Trophoblast cell (in vitro differentiated cells and primary cell): Measurements from ENCODE around the gene MUC6.

Source experiments
- DNase-seq, 2 donors: peaks; one replicate each; pipeline ENCODE4 v3.0.0-alpha.2; 2016
- H2AFZ ChIP-seq: 2 replicates; pipeline ENCODE4 v1.6.1; 2013; ENCODE audit warnings: low read length, moderate library complexity, mild to moderate bottlenecking; ENCODE audit not compliant: insufficient read depth, poor library complexity
- H2AK5ac ChIP-seq: 2 replicates; pipeline ENCODE4 v1.6.1; 2013; ENCODE audit warnings: mild to moderate bottlenecking, low read length
- H2BK120ac ChIP-seq: 2 replicates; pipeline ENCODE4 v1.6.1; 2013; ENCODE audit warnings: low read length, mild to moderate bottlenecking, moderate library complexity; ENCODE audit not compliant: insufficient read depth, poor library complexity
- H2BK12ac ChIP-seq: 2 replicates; pipeline ENCODE4 v1.6.1; 2013; ENCODE audit warnings: mild to moderate bottlenecking, low read length, moderate library complexity
- H2BK5ac ChIP-seq: 2 replicates; pipeline ENCODE4 v1.6.1; 2013; ENCODE audit warnings: low read length, low read depth, moderate library complexity, mild to moderate bottlenecking; ENCODE audit not compliant: poor library complexity
- H3K14ac ChIP-seq: 2 replicates; pipeline ENCODE4 v1.6.1; 2013; ENCODE audit warnings: mild to moderate bottlenecking, low read length
- H3K18ac ChIP-seq: 2 replicates; pipeline ENCODE4 v1.6.1; 2013; ENCODE audit warnings: mild to moderate bottlenecking, low read length
- H3K23ac ChIP-seq: 2 replicates; pipeline ENCODE4 v1.6.1; 2013; ENCODE audit warnings: low read length
- H3K27ac ChIP-seq: 2 replicates; pipeline ENCODE4 v1.5.1; 2013; ENCODE audit warnings: low read depth, mild to moderate bottlenecking, inconsistent platforms, low read length, moderate library complexity
- H3K27me3 ChIP-seq: 2 replicates; pipeline ENCODE4 v1.6.1; 2013; ENCODE audit warnings: inconsistent platforms, mild to moderate bottlenecking, low read length, moderate library complexity; ENCODE audit not compliant: insufficient read depth
- H3K36me3 ChIP-seq, 2 experiments: 1 replicate in 1 of 2; 2 replicates in 1 of 2; pipeline ENCODE4 v1.6.1; 2013; ENCODE audit warnings: low read length in 2 of 2, mild to moderate bottlenecking in 2 of 2, moderate library complexity in 1 of 2; ENCODE audit not compliant: insufficient read depth in 2 of 2, control insufficient read depth in 1 of 2
- H3K4ac ChIP-seq: 2 replicates; pipeline ENCODE4 v1.6.1; 2013; ENCODE audit warnings: low read depth, mild to moderate bottlenecking, low read length, moderate library complexity
- H3K4me1 ChIP-seq, 2 experiments: 1 replicate in 1 of 2; 2 replicates in 1 of 2; pipeline ENCODE4 v1.6.1; 2013; ENCODE audit warnings: low read length in 2 of 2, mild to moderate bottlenecking in 2 of 2, moderate library complexity in 1 of 2; ENCODE audit not compliant: insufficient read depth in 2 of 2, control insufficient read depth in 1 of 2
- H3K4me2 ChIP-seq: 2 replicates; pipeline ENCODE4 v1.6.1; 2013; ENCODE audit warnings: inconsistent platforms, mild to moderate bottlenecking, low read length, moderate library complexity
- H3K4me3 ChIP-seq: 2 replicates; pipeline ENCODE4 v1.5.1; 2013; ENCODE audit warnings: mild to moderate bottlenecking, low read depth, low read length, inconsistent platforms
- H3K79me1 ChIP-seq: one replicate; pipeline ENCODE4 v1.6.1; 2013; ENCODE audit warnings: low read length
- H3K79me2 ChIP-seq: 2 replicates; pipeline ENCODE4 v1.6.1; 2013; ENCODE audit warnings: low read length, mild to moderate bottlenecking; ENCODE audit not compliant: control insufficient read depth, insufficient read depth, poor library complexity
- H3K9ac ChIP-seq: 2 replicates; pipeline ENCODE4 v1.6.1; 2013; ENCODE audit warnings: mild to moderate bottlenecking, low read length
- H3K9me3 ChIP-seq: 2 replicates; pipeline ENCODE4 v1.6.1; 2013; ENCODE audit warnings: low read depth, mild to moderate bottlenecking, control low read depth, inconsistent platforms, low read length; ENCODE audit not compliant: insufficient read depth
- H4K12ac ChIP-seq: 2 replicates; pipeline ENCODE4 v1.6.1; 2013; ENCODE audit warnings: low read depth, mild to moderate bottlenecking, low read length, moderate library complexity
- H4K8ac ChIP-seq: 2 replicates; pipeline ENCODE4 v1.6.1; 2013; ENCODE audit warnings: low read depth, mild to moderate bottlenecking, low read length, moderate library complexity
- H4K91ac ChIP-seq: one replicate; pipeline ENCODE4 v1.6.1; 2013; ENCODE audit warnings: low read depth, mild to moderate bottlenecking, low read length, moderate library complexity
- WGBS: extraction: QIAGEN DNeasy Blood & Tissue Kit; methylation state at CpG from one replicate; pipeline ENCODE4 v1.1.7; 2013; ENCODE audit warnings: missing lambda C conversion rate; ENCODE audit not compliant: insufficient read length, insufficient coverage; ENCODE audit errors: extremely low coverage; 5-methylcytosine and 5-hydroxymethylcytosine counted together

Gene MUC6

DNA sequence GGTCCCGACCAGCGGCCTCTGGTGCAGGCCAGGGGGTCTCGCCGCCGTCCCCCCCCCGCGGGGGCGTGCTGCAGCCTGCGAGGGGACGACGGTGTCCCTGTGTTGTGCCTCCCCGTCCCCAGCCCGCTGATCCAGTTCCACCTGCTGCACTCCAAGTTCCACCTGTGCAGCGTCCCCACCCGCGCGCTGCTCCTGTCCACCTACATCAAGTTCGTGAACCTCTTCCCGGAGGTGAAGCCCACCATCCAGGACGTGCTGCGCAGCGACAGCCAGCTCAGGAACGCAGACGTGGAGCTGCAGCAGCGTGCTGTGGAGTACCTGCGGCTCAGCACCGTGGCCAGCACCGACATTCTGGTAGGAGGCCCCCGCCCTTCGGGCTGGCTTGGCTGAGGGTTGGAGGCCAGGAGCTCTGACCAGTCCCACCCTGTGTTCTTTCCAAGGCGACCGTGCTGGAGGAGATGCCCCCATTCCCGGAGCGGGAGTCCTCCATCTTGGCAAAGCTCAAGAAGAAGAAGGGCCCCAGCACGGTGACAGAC lies 42.8 kb downstream of the MUC6 start:
- H3K4me3 ChIP-seq = no peak overlapping the region

GRCh38 chr11:992577-992976 lies 43.9 kb downstream of the MUC6 start:
- Histone ChIP-seq H2BK5ac (no peak overlapping the region), H3K4me1 (no peaks in the 10 kb centered on the region), H3K36me3 (peaks cover 73 to 86% of the 10 kb centered on the region in 2 experiments), H2BK12ac (no peak overlapping the region), H3K4me3 (no peak overlapping the region), H3K9ac (no peak overlapping the region), H4K91ac (no peak overlapping the region), H3K79me1 (no peaks in the 10 kb centered on the region), H4K12ac (no peak overlapping the region), H3K18ac (no peak overlapping the region), H2AFZ (no peak overlapping the region), H3K79me2 (no peaks in the 10 kb centered on the region), H2BK120ac (no peak overlapping the region), H3K23ac (no peak overlapping the region), H3K27me3 (no peaks in the 10 kb centered on the region), H4K8ac (no peak overlapping the region), H3K14ac (no peak overlapping the region), H3K27ac (no peak overlapping the region), H3K9me3 (no peaks in the 10 kb centered on the region), H2AK5ac (no peak overlapping the region), H3K4ac (no peak overlapping the region), H3K4me2 (no peak overlapping the region)
- no CpG with 5 or more reads among the region's 16 CpGs for WGBS
- DNase-seq = no peak

More for the DNA sequence above, 42.8 kb downstream of the MUC6 start:
- H3K23ac ChIP-seq = no peak overlapping the region
- H3K27me3 ChIP-seq = no peaks in the 10 kb centered on the region
- no peak overlapping the region for H3K9ac ChIP-seq
- no peaks in the 10 kb centered on the region for H3K79me1 ChIP-seq
- no peak overlapping the region for H2AFZ ChIP-seq
- no peaks in the 10 kb centered on the region for H3K79me2 ChIP-seq
- no peak overlapping the region for H3K4ac ChIP-seq
- no peak overlapping the region for H2BK5ac ChIP-seq
- H4K8ac ChIP-seq = no peak overlapping the region
- no CpG with 5 or more reads among the region's 35 CpGs for WGBS
- H3K4me1 ChIP-seq = no peaks in the 10 kb centered on the region
- no peak overlapping the region for H3K27ac ChIP-seq
- no peak overlapping the region for H4K12ac ChIP-seq
- no peak for DNase-seq
- no peak overlapping the region for H2AK5ac ChIP-seq
- H3K18ac ChIP-seq = no peak overlapping the region
- no peaks in the 10 kb centered on the region for H3K9me3 ChIP-seq
- no peak overlapping the region for H3K4me2 ChIP-seq
- H3K36me3 ChIP-seq = peaks cover 66 to 78% of the 10 kb centered on the region in 2 experiments
- H2BK120ac ChIP-seq = no peak overlapping the region
- H2BK12ac ChIP-seq = no peak overlapping the region
- H3K14ac ChIP-seq = no peak overlapping the region
- no peak overlapping the region for H4K91ac ChIP-seq

DNA sequence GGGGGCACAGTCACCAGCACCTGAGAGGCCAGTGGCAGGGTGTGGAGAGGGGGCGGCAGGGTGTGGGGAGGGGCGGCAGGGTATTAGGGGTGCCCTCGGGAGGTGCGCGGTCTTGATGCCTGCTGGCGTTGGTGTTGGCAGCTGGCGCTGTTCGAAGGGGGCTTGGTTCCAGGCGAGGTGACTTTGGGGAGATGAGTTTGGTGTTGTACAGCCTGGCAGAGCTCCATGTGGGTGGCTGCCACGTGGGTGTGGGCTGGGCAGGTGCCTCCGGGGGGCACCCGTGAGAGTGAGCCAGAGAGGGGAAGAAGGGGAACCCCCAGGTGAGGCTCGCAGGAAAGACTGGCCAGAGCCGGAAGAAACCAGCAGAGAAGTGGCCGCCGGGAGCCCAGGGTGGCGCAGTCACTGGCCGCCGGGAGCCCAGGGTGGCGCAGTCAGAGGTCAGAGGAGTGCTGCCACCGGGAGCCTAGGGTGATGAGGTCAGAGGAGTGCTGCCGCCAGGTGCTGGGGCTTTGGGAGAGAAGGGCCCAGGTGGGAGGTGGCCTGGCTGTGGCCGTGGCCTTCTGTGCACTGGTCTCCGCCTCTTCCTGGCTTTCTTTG lies 44.7 kb downstream of the MUC6 start:
- Histone ChIP-seq H2AK5ac (no peak overlapping the region), H3K4ac (no peak overlapping the region), H3K9me3 (no peaks in the 10 kb centered on the region), H3K79me1 (no peaks in the 10 kb centered on the region), H3K27ac (no peak overlapping the region), H2BK12ac (no peak overlapping the region), H3K18ac (no peak overlapping the region), H2BK5ac (no peak overlapping the region), H2BK120ac (no peak overlapping the region), H3K14ac (no peak overlapping the region), H3K23ac (no peak overlapping the region), H2AFZ (no peak overlapping the region), H3K27me3 (no peaks in the 10 kb centered on the region), H4K91ac (no peak overlapping the region), H3K36me3 (peaks cover 71 to 83% of the 10 kb centered on the region in 2 experiments), H3K4me3 (no peak overlapping the region), H4K12ac (no peak overlapping the region), H3K4me1 (peaks cover 0 to 3% of the 10 kb centered on the region in 2 experiments), H3K4me2 (no peak overlapping the region), H3K9ac (no peak overlapping the region), H4K8ac (no peak overlapping the region), H3K79me2 (no peaks in the 10 kb centered on the region)
- no CpG with 5 or more reads among the region's 24 CpGs for WGBS
- DNase-seq = no peak

DNA sequence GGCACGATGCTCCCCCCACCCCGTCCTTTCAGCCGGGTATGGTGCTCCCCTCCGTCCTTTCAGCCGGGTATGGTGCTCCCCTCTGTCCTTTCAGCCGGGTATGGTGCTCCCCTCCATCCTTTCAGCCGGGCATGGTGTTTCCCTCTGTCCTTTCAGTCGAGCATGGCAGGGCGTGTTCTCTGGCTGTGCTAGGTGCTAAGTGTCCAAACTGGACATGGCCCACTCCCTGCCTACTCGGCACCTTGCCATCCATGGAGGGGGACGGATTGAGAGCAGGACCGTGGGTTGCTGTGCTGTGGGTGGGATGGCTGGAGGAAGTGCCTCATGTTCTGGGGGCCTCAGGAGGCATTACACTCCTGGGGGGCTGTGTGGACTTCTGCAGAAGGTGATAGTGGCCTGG lies 45.5 kb downstream of the MUC6 start:
- DNase-seq = no peak
- Histone ChIP-seq H3K9me3 (no peaks in the 10 kb centered on the region), H3K4me2 (no peak overlapping the region), H3K14ac (no peak overlapping the region), H3K4me1 (peaks cover 5 to 10% of the 10 kb centered on the region in 2 experiments), H4K91ac (no peak overlapping the region), H2BK120ac (no peak overlapping the region), H3K27ac (no peak overlapping the region), H3K27me3 (no peaks in the 10 kb centered on the region), H3K36me3 (peaks cover 72 to 79% of the 10 kb centered on the region in 2 experiments), H3K18ac (no peak overlapping the region), H2BK5ac (no peak overlapping the region), H2AK5ac (no peak overlapping the region), H3K4ac (no peak overlapping the region), H4K8ac (no peak overlapping the region), H3K4me3 (no peak overlapping the region), H3K9ac (no peak overlapping the region), H3K79me2 (no peaks in the 10 kb centered on the region), H3K23ac (no peak overlapping the region), H2BK12ac (no peak overlapping the region), H4K12ac (no peak overlapping the region), H2AFZ (no peak overlapping the region), H3K79me1 (peaks cover 3% of the 10 kb centered on the region)
- no CpG with 5 or more reads among the region's 12 CpGs for WGBS
